GM19328 (cell line): ENCODE data around the gene SLC26A8.
"Not testable (repeated sequence)": the region's sequence is repeated elsewhere in the genome, so short reads cannot be mapped to it uniquely, and the experiment has no call there.

Experiments used
- ATAC-seq: cut with Tn5 transposase; IDR thresholded peaks from one replicate; pipeline ENCODE4 v1.9.1; 2021; ENCODE audit warnings: mild to moderate bottlenecking, moderate library complexity; ENCODE audit not compliant: unreplicated experiment

Gene SLC26A8

DNA sequence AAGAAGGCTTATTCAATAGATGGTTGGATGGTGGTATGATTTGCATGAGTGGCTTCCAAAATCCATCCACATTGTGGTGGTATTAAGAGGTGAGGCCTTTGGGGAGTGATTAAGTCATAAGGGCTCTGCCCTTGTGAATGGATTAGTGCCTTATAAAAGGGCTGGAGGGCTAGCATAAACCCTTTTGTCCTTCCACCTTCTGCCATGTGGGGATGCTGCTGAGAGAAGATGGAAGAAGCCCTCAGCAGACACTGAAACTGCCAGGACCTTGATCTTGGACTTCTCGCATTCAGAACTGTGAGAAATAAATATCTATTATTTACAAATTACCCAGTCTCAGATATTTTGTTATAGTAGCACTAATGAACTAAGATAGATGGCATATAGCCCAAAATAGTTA, 75.7 kb downstream of the SLC26A8 start:
- ATAC-seq: no peak

DNA sequence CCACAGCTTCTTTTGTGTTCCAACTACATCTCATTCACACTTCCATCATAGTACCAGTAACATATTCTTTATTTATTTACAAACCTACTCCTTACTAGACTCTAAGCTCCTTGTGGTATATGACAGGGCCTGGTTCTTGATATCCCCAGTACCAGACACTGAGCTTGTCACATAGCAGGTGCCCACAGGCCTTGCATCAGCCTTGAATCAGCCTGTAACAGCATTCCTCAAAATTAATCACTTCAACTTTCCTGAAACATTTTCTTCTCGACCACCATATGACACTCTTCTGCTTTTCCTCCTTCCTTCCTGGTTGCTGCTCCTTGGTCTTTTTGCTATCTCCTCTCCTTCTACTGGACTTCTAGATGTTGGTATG, 78.8 kb downstream of the SLC26A8 start:
- ATAC-seq: no peak

DNA sequence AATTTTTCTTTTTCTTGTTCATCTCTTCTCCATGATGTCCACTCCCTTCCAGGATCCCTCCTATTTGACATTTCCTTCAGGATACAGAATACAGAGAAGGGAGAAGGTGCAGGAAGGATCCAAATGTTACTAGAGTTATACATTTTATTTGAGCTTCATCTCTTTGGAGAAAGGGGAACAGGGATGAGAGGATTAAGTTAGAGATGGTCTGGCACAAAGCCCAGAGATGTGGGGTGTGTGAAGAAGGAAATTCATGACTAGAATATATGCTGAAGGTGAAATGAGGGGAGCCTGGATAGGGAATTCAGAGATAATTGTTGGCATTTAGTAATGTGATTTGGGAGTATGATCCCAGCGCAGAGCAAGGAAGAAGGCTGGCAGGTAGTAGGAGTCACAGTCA, 81.1 kb downstream of the SLC26A8 start:
- ATAC-seq: no peak

DNA sequence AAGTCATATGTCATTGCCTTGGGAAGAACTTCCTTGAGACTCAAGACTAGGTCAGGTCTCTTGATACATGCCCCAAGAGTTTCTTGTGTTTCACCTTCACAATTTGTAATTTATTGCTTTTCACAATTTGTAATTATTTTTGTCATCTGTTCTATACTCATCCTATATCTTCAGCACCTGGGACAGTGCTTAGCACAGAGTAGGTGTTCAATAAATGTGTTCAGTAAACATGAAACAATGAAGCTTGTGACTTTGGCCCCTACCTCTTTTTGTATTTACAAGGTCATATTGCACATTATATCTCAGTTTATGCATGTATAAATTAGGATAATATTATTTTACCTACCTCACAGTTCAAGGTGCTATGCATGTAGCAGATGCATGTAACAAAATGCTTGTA, 82.1 kb downstream of the SLC26A8 start:
- ATAC-seq: no peak

DNA sequence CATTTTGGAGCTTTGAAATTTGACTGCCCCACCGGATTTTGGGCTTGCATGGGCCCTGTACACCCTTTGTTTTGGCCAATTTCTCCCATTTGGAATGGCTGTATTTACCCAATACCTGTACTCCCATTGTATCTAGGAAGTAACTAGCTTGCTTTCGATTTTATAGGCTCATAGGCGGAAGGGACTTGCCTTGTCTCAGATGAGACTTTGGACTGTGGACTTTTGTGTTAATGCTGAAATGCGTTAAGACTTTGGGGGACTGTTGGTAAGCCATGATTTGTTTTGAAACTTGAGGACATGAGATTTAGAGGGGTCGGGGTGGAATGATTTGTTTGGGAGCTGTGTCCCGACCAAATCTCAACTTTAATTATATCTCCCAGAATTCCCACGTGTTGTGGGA, 83.3 kb downstream of the SLC26A8 start:
- ATAC-seq: not testable (repeated sequence)

DNA sequence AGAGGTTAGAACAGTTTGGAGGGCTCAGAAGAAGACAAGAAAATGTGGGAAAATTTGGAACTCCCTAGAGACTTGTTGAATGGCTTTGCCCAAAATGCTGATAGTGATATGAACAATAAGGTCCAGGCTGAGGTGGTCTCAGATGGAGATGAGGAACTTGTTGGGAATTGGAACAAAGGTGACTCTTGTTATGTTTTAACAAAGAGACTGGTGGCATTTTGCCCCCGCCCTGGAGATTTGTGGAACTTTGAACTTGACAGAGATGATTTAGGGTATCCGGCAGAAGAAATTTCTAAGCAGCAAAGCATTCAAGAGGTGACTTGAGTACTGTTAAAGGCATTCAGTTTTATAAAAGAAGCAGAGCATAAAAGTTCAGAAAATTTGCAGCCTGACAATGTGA, 84.4 kb downstream of the SLC26A8 start:
- not testable (repeated sequence) for ATAC-seq

DNA sequence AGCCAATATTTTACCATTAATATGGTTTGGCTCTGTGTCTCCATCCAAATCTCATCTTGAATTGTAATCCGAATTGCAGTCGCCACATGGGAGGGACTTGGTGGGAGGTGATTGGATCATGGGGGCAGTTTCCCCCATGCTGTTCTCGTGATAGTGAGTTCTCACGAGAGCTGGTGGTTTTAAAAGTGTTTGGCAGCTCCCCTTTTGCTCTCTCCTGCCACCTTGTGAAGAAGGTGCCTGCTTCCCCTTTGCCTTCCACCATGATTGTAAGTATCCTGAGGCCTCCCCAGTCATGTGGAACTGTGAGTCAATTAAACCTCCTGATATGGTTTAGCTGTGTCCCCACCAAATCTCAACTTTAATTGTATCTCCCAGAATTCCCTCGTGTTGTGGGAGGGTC, 85.2 kb downstream of the SLC26A8 start:
- not testable (repeated sequence) for ATAC-seq

DNA sequence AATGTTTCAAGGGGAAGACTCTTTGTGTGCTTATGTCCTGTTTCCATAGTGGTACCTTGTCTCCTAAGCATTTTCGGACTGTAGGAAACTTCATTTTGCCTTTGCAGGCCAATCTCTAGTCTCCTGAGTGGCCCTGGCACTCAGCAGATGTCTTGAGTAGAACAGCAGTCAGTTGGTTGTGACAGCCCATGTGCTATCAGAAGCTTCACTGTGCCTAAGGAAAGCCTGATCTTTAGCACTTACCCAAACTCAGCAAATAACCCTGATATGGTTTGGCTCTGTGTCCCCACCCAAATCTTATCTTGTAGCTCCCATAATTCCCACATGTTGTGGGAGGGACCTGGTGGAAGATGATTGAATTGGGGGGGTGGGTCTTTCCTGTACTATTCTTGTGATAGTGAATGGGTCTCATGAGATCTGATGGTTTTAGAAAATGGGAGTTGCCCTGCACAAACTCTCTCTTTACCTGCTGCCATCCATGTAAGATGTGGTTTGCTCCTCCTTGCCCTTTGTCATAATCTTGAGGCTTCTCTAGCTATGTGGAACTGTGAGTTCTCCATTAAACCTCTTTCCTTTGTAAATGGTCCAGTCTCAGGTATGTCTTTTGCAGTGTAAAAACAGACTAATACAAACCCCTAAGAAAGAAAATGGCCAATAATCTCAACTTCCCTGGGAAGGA, 87.6 kb downstream of the SLC26A8 start:
- no peak for ATAC-seq

DNA sequence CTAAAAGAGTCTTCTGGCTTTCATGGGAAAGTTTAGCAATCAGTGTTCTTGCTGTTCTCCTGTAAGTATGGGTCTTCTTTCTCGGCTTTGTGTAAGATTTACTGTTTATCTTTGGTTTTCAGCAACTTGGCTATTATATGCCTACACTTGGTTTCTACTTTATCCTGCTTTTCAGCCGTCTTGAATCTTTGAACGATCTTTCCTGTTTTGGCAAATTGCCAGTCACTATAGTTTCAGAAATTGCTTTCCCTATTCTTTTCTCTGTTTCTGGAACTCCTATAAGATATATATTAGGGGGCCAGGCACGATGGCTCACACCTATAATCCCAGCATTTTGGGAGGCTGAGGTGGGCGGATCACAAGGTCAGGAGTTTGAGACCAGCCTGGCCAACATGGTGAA, 89.0 kb downstream of the SLC26A8 start:
- no peak for ATAC-seq

DNA sequence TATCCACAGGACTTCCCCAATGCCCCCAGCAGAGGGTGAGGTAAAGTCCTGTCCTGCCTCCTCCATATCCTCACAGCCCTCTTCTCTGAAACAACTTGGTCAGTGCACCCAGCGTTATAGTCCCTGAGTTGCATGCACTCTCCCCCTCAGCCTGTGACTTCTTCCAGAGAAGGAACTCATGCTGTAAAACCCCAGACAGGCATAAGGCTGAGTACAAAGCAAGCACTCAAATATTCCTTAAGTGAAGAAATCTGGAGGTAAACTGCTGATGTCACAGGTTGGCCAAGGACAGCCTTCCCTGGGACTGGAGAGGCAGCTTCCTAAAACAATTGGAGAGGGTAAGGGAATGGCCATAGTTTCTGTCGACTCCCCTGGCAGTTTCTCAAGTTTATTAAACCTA, 90.6 kb downstream of the SLC26A8 start:
- no peak for ATAC-seq

DNA sequence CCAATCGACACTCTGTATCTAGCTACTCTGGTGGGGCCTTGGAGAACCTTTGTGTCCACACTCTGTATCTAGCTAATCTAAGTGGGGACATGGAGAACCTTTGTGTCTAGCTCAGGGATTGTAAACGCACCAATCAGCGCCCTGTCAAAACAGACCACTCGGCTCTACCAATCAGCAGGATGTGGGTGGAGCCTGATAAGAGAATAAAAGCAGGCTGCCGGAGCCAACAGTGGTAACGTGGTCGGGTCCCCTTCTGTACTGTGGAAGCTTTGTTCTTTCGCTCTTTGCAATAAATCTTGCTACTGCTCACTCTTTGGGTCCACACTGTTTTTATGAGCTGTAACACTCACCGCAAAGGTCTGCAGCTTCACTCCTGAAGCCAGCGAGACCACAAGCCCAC, 92.6 kb downstream of the SLC26A8 start:
- ATAC-seq: not testable (repeated sequence)

DNA sequence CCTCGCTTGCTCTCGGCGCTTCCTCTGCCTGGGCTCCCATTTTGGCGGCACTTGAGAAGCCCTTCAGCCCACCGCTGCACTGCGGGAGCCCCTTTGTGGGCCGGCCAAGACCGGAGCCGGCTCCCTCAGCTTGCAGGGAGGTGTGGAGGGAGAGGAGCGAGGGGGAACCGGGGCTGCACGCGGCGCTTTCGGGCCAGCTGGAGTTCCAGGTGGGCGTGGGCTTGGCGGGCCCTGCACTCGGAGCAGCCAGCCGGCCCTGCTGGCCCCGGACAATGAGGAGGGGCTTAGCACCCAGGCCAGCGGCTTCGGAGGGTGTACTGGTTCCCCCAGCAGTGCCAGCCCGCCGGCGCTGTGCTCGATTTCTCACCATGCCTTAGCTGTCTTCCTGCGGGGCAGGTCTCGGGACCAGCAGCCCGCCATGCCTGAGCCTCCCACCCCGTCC, 93.3 kb downstream of the SLC26A8 start:
- ATAC-seq: no peak

DNA sequence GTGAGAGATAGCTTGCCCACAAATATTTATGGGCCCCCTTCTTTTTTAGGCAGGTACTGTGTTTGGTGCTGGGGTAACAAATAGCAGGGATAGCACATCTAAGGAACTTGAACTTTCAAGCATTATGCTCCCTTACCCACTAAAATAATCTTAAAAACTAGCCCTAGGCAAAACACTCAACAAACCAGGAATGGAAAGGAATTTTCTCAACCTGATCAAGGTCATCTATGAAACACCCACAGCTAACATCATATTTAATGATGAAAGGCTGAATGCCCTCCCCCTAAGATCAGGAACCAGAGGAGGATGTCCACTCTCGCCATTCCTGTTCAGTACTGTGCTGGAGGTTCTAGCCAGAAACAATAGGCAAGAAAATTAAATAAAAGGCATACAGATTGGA, 94.8 kb downstream of the SLC26A8 start:
- no peak for ATAC-seq

DNA sequence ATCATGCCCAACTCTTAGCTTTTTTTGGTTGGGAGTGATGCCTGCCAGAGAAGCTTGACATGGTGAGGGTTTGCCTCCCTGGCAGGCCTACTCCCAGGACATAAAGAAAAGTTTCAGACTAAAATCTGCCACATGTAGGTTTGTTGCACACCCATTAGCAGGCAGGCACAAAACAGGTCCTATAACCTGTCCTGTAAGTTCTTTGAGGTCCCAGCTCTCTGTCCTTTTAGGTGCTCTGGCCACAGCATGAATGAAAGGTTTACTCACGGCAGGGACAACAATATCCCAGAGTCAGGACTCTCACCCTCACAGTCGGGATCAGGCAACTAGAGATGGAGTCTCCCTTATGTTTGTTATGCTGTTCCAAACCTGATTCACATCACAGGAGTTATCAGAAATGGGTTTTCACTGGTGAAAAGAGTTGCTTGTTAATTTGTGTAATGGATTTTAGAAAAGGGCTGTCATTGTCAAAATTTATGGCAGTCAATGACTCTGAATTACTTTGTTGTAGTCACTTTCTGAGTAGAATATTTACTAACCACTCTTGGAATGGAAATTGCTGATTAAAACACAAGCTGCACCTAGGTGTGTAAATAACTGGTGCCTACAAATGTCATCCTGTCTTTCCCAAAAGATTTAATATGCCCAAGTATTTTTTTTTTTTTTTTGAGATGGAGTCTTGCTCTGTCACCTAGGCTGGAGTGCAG, 97.8 kb downstream of the SLC26A8 start:
- ATAC-seq: no peak

DNA sequence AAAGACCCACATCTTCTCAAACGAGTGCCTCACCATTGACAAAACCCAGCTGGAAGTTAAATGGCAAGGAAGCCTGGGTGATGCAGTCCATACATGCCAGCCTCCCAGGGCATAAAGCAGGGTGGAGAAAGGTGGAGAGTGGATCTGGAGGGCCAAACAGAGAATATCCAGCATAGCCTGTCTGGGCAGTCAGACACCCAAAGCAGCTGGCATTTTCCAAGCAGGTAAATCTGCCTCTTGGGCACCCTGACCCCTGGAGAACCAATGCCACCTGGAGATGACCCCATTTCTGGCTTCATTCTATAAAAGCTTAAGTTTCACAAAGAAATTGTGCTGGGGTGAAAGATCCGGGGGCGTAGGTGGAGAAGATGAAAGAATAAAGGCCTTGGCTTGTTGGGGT, 98.5 kb downstream of the SLC26A8 start:
- ATAC-seq: no peak

DNA sequence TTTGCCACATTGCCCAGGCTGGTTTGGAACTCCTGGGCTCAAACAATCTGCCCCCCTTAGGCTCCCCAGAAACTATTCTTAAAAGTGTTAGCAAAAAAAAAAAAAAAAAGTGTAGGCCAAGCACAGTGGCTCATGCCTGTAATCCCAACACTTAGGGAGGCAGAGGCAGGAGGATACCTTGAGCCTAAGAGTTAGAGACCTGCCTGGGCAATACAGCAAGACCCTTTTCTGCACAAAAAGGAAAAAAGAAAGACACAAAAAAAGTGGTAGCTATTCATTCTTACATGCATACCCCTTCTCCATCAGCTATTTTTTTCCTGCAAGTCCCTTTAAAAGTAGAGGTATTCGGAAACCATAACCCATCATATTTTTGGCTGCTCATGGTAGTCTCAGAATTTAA, 100.3 kb downstream of the SLC26A8 start:
- no peak for ATAC-seq

DNA sequence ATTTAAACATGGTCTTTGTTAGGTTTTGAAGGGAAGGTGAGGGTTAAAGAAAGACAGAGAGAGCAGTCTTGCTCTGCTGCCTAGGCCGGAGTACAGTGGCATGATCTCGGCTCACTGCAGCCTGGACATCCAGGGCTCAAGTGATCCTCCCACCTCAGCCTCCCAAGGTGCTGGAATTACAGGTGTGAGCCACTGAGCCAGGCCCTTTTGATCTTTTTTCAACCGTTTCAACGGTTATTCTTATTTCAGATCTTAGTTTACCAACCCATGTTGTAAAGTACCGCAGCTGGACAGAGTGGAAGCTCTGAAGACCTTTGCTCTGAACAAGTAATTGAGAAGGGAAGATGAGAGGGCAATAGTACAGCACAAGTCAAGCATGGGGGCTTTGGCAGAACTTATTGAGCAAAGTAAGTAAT, 102.3 kb downstream of the SLC26A8 start:
- ATAC-seq: no peak

DNA sequence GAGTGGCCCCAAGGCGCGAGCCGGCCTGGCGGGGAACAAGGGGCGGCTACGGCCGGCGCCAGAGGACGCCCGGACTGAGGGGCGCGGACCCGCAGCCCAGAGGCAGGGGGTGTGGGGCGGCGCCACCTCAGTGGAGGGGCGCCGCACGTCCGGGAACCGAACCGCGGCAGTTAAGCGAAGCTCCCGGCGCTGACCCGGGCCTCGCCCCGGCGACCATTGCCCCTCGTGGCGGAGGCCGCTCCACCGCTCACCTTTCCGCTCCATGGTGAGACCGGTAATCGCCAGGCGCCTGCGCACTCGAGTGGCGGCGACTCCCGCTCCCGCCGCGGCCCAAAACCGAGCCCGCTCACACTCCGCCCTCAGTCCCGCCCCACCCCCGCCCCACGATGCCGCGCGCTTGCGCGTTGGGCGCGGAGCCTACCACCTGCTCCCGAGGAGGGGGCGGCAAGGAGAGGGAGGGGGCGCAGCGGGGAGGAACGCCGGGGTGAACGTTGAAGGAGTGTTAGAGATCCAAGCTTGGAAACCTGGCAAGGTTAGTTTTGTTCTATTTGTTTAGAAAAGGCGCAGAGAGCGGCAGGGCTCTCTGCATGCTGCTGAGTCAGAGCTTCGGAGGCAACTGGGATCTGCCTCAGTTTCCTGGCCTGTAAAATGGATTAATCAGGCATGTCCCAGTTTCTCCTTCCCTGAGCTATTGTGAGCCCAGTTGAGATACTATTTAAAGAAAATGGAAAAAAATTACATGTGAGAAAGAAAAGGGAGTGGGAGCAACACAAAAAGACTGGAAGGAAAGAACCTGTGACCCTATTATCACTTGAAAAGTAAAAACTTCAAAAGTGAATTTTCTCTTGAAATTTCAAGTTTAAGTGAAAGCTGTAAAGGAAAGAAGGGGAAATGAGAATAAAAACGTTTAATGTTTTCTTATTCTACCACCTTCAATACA, 103.4 kb downstream of the SLC26A8 start, which contains the start of gene SRPK1:
Gene SRPK1 (minus strand): TSS at position 306 of the 940 bp plus-strand sequence. CDS start 42 bp downstream, at position 264.
- ATAC-seq: peak; percentile 74

DNA sequence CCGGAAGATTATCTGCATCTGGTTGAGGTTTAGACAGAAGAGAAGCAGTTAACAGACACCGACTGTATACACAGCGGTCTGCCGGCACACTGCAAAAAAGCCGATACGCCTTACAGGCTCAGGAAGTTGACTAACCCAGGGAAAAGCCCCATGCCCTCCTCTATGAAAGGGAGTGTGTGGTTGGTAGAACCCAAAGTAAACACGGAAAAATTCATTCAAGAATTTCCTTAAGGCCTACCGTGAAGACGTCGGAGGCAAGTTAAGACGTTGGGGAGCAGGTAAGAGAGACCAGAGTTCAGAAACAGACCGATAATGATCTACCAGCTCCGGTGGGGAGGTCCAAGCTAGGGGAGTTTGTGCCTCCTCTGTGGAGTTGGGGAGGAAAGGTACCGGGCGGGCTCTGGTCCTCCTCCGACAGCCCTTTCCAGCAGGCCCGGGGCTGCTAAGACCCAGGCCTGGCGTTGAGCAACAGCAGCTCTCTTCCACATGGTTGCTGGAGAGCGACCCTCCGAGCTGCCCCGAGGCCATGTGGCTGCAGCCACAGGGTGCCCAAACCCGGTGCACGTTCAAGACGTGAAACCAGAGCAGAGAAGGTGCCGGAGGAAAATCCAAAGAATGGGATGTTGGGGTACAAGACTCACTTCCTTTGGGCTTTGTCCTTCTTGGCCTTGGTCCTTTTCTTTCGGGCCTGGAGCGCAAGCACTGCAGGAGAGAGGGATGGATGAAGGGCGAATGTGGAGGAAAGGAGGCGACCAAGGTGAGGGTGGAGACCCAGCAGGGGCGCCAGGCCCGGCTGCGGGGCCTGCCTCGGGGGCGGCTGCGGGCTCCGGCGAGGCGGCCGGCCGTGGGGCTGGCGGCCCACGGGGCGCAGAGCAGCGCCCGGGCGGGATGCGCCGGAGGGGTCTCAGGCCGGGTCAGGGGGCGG, 104.4 kb downstream of the SLC26A8 start:
- peak; percentile 38 for ATAC-seq

DNA sequence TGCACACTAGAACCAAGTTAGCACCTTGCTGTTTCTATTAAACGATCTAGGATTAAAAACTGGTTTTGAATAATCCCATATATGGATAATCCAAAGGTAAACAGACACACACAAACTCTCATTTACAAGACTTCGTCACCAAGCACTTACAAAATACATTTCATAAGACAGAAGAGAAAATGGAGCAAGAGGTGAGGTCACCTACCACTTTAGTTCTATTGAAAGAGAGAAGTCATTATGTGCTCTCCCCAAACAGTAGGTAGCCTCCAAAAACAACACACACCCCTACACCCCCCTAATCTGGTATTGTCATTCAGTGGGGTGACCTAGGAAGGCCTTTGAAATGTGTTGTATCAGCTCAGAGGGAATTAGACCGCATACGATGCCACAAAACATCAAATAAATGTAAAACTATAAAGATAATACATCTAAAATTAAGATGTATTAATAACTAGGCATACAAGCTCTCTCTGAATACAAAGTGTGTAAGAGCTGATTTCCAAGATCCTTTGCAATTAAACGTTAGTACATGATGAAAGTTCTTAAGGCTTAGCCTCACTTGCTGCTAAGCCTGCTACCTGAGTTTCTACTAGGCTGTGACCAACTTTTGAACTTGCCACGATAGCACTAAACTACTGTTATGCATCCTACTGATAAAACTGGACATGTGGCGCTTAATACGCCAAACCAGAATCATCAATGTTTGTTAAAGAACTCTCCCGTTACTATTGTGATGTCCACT, 105.2 kb downstream of the SLC26A8 start:
- ATAC-seq: no peak
